K562 (cell line): ENCODE measurements around the gene TIMM17A. TPM values are rescaled to one million over a fixed set of nuclear protein-coding genes. Genes with fewer than 3 reads are reported as not detected.
A peak's percentile ranks its signal among the peaks of the same experiment; 100 is the strongest.

Experiments used
- EWSR1 ChIP-seq: fragments of 450-650 bp; IDR thresholded peaks from 2 replicates; pipeline ENCODE4 v1.6.1; 2018; ENCODE audit warnings: borderline replicate concordance, mild to moderate bottlenecking, low read depth, moderate library complexity; ENCODE audit not compliant: partially characterized antibody
- GMEB1 ChIP-seq: fragments of 250-450 bp; sonication (Bioruptor Pico); IDR thresholded peaks from 2 replicates; pipeline ENCODE4 v1.4.0; 2020; ENCODE audit warnings: mild to moderate bottlenecking
- HNRNPL ChIP-seq: fragments of 200-400 bp; formaldehyde crosslinking; IDR thresholded peaks from 2 replicates; pipeline ENCODE4 v1.6.1; 2017; ENCODE audit warnings: low read depth, mild to moderate bottlenecking, low read length
- NELFE ChIP-seq: IDR thresholded peaks from 2 replicates; pipeline ENCODE4 v1.6.1; 2011; ENCODE audit warnings: mild to moderate bottlenecking; ENCODE audit not compliant: insufficient read depth, insufficient read length
- NR1H2 ChIP-seq: sonication (generic); formaldehyde crosslinking; IDR thresholded peaks from 2 replicates; pipeline ENCODE4 v1.4.0; 2020; ENCODE audit warnings: mild to moderate bottlenecking, missing genetic modification reagents
- PATZ1 ChIP-seq: fragments of 250-450 bp; sonication (Bioruptor Pico); IDR thresholded peaks from 2 replicates; pipeline ENCODE4 v1.5.0; 2020; ENCODE audit warnings: mild to moderate bottlenecking, borderline replicate concordance
- RUNX1 ChIP-seq: sonication (generic); IDR thresholded peaks from 2 replicates; pipeline ENCODE4 v1.6.1; 2016; ENCODE audit warnings: antibody characterized with exemption, low read depth
- STAT5A ChIP-seq: IDR thresholded peaks from 2 replicates; pipeline ENCODE4 v1.6.1; 2012; ENCODE audit warnings: low read length, inconsistent platforms, borderline replicate concordance
- TCF7L2 ChIP-seq: fragments of 150-350 bp; IDR thresholded peaks from 2 replicates; pipeline ENCODE4 v1.6.1; 2016; ENCODE audit warnings: low read depth, mild to moderate bottlenecking, low read length, moderate library complexity
- ZKSCAN3 ChIP-seq: fragments of 250-450 bp; sonication (Bioruptor Pico); IDR thresholded peaks from 2 replicates; pipeline ENCODE4 v1.4.0; 2020
- ZKSCAN8 ChIP-seq: fragments of 200-800 bp; sonication (Bioruptor generic); IDR thresholded peaks from 2 replicates; pipeline ENCODE4 v1.6.1; 2016; ENCODE audit warnings: missing genetic modification characterization, missing compliant biosample characterization
- ZNF143 ChIP-seq: sonication (generic); formaldehyde crosslinking; IDR thresholded peaks from 2 replicates; pipeline ENCODE4 v1.9.0; 2022; ENCODE audit warnings: mild to moderate bottlenecking, missing genetic modification reagents
- ZNF316 ChIP-seq: fragments of 450-650 bp; IDR thresholded peaks from 2 replicates; pipeline ENCODE4 v1.6.1; 2016
- polyA plus RNA-seq, 8 experiments: library from polyadenylated mRNA; depleted of rRNA in 4 of 8; stranded (reverse) in 5 of 8; unstranded in 3 of 8; fragments of >200 nt; fragmentation: Nextera tagmentation in 2 of 8; fragmentation: Illumina TruSeq in 1 of 8; extraction: Ambion mirVana in 2 of 8; extraction: Trizol in 1 of 8; gene quantifications; 2 replicates each; pipeline versions ENCODE4 v1.2.1 to v1.2.3, GENCODE V29; 2011 to 2014; ENCODE audit warnings: inconsistent platforms in 1 of 8, missing spikeins in 1 of 8
- total RNA-seq, 7 experiments: library from RNA; depleted of rRNA in 6 of 7; stranded (reverse); fragments of >200 nt in 6 of 7; fragmentation: Illumina TruSeq in 2 of 7; extraction: Trizol in 2 of 7; gene quantifications; 2 replicates each; pipeline versions ENCODE4 v1.2.1 to v1.2.3, GENCODE V29; 2011 to 2021; ENCODE audit warnings: low replicate concordance in 1 of 7
- TF ChIP-seq, protein P1 (sequence below): fragments of 250-450 bp; sonication (Bioruptor Pico); IDR thresholded peaks from 2 replicates; pipeline ENCODE4 v1.5.1; 2021; ENCODE audit warnings: mild to moderate bottlenecking
- TF ChIP-seq, protein P2 (sequence below): IDR thresholded peaks from 2 replicates; pipeline ENCODE4 v1.6.1; 2016; ENCODE audit warnings: missing genetic modification characterization, missing compliant biosample characterization
- TF ChIP-seq, protein P3 (sequence below): fragments of 250-450 bp; sonication (Bioruptor Pico); IDR thresholded peaks from 2 replicates; pipeline ENCODE4 v1.9.0; 2021; ENCODE audit warnings: mild to moderate bottlenecking, inconsistent platforms

The TIMM17A gene
- total and polyA plus RNA-seq, 9 of the 15 experiments (the other 6 are each of a cell fraction or from before 2014, with no cell fraction given), result 116 to 744 (median 180) TPM

DNA sequence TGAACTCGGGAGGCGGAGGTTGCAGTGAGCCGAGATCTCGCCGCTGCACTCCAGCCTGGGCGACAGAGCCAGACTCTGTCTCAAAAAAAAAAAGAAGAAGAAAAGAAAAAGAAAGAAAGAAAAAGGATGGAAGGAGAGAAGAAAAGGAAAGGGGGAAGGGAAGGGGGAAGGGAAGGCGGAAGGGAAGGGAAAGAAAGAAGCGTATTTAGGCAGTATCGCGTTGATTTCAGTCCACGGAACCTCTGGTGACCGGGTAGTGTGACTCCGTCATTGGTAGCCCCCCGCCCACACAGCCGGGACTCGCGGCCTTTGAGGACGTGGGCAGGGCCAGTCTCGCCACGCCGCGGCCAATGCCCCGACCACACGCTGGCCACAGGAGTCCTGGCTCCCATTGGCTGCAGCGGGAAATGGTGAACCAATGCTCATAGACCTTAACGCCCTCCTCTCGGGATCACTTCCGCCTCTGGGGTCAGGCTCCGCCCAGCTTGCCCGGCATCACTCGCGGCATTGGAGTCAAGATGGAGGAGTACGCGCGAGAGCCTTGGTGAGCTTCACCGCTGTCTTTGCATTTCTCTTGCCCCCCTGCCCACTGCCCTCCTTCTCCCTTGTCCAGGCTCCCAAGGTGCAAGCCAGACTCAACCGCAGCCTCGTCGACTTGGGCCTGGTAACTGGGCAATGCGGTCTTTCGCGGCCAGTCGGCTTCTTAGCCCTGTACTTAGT, at the start of gene TIMM17A (continued):
- TF ChIP-seq NR1H2, result no peak
- TF ChIP-seq ZNF316, result peak; percentile 36; the same call in 1 of the 2 replicates
- TF ChIP-seq, protein P1, sequence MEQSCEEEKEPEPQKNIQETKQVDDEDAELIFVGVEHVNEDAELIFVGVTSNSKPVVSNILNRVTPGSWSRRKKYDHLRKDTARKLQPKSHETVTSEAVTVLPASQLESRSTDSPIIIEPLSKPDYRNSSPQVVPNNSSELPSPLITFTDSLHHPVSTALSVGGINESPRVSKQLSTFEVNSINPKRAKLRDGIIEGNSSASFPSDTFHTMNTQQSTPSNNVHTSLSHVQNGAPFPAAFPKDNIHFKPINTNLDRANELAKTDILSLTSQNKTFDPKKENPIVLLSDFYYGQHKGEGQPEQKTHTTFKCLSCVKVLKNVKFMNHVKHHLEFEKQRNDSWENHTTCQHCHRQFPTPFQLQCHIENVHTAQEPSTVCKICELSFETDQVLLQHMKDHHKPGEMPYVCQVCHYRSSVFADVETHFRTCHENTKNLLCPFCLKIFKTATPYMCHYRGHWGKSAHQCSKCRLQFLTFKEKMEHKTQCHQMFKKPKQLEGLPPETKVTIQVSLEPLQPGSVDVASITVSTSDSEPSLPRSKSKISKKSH (CRISPR knock-in tag), result no peak
- TF ChIP-seq ZNF143 (CRISPR knock-in tag), result peak; percentile 74
- TF ChIP-seq EWSR1, result no peak
- TF ChIP-seq PATZ1, result no peak
- peak; percentile 90 for TF ChIP-seq HNRNPL
- TF ChIP-seq, protein P2, sequence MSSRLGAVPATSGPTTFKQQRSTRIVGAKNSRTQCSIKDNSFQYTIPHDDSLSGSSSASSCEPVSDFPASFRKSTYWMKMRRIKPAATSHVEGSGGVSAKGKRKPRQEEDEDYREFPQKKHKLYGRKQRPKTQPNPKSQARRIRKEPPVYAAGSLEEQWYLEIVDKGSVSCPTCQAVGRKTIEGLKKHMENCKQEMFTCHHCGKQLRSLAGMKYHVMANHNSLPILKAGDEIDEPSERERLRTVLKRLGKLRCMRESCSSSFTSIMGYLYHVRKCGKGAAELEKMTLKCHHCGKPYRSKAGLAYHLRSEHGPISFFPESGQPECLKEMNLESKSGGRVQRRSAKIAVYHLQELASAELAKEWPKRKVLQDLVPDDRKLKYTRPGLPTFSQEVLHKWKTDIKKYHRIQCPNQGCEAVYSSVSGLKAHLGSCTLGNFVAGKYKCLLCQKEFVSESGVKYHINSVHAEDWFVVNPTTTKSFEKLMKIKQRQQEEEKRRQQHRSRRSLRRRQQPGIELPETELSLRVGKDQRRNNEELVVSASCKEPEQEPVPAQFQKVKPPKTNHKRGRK, result peak; percentile 99
- TF ChIP-seq STAT5A, result no peak
- TF ChIP-seq, protein P3, sequence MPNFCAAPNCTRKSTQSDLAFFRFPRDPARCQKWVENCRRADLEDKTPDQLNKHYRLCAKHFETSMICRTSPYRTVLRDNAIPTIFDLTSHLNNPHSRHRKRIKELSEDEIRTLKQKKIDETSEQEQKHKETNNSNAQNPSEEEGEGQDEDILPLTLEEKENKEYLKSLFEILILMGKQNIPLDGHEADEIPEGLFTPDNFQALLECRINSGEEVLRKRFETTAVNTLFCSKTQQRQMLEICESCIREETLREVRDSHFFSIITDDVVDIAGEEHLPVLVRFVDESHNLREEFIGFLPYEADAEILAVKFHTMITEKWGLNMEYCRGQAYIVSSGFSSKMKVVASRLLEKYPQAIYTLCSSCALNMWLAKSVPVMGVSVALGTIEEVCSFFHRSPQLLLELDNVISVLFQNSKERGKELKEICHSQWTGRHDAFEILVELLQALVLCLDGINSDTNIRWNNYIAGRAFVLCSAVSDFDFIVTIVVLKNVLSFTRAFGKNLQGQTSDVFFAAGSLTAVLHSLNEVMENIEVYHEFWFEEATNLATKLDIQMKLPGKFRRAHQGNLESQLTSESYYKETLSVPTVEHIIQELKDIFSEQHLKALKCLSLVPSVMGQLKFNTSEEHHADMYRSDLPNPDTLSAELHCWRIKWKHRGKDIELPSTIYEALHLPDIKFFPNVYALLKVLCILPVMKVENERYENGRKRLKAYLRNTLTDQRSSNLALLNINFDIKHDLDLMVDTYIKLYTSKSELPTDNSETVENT (CRISPR knock-in tag), result peak; percentile 92
- TF ChIP-seq ZKSCAN3 (CRISPR knock-in tag), result no peak
- TF ChIP-seq TCF7L2, result no peak
- no peak for TF ChIP-seq RUNX1
- peak; percentile 50 for TF ChIP-seq NELFE
- TF ChIP-seq GMEB1 (CRISPR knock-in tag), result no peak
- no peak for TF ChIP-seq ZKSCAN8 (CRISPR knock-in tag)
